ENCODE data around the gene TAC3.
"Not testable (repeated sequence)": the region's sequence is repeated elsewhere in the genome, so short reads cannot be mapped to it uniquely, and the experiment has no call there.

TAC3 gene

DNA sequence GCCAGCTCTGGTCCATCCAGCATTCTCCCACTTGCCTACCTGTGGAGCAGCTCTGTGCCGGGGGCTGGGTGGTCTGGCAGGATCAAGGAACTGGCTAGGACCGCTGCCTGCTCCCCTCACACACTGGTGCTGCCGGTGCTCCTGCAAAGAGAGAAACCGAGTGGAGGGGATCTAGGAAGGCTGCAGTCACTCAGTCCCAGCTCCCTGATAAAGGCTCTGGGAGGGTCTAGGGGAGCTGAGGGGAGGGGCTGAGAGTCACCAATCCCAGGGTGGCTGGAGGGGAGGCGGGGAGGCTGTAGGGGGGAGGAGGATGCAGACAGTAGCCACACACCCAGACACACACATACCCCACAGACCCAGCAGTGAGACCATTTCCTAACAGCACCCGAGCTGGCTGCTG, at the start of gene TAC3:
Gene TAC3 (minus strand): TSS at position 182 of the 400 bp plus-strand sequence. CDS start 732 bp downstream, outside the sequence.
- DNase-seq (ENCODE audit: low read depth) = no peak

DNA sequence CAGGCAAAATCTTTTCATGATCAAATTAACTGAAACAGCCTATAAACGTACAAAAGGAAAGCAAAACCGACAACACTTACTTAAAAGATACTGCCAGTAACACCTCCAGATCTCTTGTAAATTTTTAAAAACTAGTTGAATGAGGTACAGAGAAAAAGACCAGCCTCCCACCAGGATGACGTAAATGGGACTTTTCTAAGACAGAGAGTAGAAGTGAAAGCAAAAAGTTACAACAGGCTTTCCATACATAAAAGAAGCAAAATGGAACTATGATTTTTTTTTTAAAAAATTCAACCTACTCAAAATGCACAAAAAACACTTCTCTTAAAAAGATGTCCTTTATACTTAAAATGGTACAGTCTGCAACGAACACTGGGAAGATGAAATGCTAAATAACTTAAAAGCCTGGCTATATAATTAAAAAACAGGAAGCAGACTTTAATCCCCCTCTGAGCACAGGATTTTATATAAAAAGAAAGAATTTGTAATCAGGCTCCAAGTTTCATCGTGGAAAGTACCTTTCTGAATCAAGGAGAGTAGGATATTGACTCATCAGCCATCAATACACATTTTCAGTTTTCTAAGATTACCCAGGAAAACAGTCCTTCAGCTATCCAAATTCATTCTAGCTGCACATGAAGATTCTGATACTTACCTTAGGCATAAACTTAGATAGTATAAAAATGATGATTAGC, 47.8 kb upstream of the TAC3 start:
- no peak for DNase-seq (ENCODE audit: low read depth)

DNA sequence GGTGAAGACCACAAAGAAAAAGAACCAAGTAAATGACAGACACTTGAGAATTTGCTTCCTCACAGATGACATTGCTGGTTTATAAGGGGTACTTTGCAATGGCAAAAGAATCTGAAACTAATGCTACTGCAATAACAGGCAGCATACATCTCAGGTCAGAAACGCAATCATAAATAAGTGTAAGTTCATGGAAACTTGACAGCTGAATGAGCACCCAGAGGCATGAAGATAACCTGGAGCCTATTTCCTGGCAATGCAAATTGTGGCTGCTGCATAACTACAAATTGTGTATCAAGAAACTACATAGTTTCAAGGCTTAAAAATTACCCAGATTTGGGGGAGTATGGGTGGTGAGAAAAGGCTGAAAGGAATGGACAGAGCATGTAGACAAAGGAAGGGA, 42.1 kb upstream of the TAC3 start:
- no peak for DNase-seq (ENCODE audit: low read depth)

DNA sequence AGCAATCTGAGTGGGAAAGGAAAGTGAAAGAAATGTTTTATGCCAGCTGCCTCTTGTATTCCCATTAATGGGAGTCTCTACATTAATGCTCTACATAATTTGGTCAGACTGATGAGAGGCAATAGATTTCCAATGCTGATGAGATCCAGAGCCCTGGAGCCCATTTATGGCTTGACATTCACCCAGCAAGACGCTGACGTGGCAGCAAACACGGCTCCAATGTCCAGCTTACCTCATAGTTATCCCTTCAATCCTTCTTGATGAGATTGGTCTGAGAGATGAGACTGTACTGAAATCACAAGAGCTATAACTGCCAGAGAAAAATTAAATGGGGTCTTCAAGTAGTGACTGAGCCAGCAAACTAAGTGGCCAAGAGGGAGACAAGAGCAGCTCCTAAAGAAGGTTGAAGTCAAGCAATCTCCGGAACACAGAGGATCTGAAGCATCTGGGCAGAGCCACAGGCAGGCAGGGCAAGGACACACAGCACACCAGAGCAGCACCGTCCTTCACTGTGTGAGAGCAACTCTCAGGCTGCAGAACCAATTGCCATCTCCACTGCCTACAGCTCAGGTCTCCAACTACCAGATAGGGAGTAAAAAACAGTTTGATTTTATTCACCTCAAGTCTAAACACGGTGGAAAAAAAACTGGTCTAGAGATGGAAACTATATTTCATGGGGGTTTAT, 40.9 kb upstream of the TAC3 start:
- no peak for DNase-seq (ENCODE audit: low read depth)

DNA sequence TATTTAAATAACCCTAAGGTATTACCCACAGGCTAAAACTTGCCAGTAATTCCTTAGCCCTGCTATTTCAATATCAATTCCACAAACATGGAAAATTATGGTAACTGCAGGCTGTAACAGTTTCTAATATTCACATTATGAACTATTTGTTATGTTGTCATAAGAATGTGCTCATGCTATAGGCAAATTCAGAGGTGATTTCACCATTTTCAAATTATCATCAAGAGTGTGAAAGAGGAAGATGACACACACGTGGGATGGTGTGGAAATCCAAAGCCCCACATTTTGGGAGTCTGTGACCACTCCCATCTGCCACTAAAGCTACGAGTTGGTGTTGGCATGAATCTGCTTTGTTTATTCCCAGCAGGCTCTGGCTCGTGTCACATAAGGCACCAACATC, 39.5 kb upstream of the TAC3 start:
- DNase-seq (ENCODE audit: low read depth) = no peak

DNA sequence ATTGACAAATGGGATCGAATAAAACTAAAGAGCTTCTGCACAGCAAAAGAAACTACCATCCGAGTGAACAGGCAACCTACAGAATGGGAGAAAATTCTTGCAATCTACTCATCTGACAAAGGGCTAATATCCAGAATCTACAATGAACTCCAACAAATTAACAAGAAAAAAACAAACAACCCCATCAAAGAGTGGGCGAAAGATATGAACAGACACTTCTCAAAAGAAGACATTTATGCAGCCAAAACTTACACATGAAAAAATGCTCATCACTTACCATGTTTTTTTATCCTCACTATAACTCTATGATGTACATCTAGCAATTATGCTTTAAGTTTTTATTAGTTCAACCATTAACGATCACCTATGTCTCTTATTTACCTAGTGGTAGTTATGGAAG, 37.6 kb upstream of the TAC3 start:
- not testable (repeated sequence) for DNase-seq (ENCODE audit: low read depth)

DNA sequence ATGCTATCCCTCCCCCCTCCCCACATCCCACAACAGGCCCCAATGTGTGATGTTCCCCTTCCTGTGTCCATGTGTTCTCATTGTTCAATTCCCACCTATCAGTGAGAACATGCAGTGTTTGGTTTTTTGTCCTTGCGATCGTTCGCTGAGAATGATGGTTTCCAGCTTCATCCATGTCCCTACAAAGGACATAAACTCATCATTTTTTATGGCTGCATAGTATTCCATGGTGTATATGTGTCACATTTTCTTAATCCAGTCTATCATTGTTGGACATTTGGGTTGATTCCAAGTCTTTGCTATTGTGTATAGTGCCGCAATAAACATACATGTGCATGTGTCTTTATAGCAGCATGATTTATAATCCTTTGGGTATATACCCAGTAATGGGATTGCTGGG, 36.8 kb upstream of the TAC3 start:
- not testable (repeated sequence) for DNase-seq (ENCODE audit: low read depth)

DNA sequence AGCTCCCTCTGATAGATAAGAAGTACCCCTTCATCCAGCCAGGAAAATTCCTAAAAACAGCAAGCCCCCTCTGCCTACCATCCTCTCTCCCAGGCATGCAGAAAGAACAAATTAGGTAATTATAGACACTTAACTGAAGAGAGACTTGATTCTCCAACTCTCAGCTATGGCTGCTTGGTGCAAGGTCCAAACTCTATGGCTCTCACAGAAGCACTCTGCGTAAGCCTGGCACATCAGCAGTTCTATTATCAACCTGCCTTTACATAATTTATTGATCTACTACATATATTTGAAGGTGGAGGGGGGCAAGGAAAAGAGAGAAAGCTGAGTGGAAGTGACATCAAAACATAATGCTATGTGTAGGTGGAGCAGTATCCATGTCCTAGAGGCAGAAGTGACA, 34.7 kb upstream of the TAC3 start:
- no peak for DNase-seq (ENCODE audit: low read depth)

DNA sequence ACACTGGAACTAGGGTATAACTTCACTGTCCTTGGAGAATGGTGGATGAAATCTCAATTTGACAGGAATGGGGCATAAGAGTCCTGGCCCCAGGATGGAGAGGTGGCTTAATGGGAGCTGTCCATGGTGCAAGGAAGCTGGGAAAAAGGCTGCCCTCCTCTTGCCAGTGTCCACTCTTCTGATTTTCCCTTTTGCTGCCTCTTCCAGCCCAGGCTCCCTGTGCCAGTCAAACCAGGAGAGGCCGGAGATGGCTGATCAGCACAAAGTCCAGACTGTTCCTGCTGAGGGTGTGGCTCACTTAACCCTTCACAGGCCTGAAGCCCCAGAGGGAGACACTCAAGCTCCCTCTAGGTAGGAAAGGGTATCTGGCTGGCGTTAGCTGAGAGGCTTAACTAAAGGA, 33.6 kb upstream of the TAC3 start, which contains the start of gene MYO1A:
Gene MYO1A (minus strand): TSS at position 240 of the 400 bp plus-strand sequence. CDS start 1,806 bp downstream, outside the sequence.
- no peak for DNase-seq (ENCODE audit: low read depth)

DNA sequence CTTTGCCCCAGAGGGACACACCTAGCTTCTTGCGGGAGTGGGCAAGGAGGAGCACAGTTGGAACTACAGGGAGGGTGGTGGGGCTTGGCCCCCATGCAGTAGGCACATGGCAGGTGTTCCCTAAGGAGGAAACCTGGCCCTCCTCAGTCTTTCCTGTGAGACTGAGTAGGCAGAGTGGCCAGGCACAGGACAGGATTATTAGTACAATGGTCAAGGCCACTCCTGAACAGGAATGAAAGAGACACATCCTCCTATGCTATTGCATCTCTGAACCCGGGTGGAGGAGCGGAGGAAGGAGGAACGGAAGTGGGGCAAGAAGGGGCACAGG, 32.8 kb upstream of the TAC3 start:
- DNase-seq (ENCODE audit: low read depth) = no peak

DNA sequence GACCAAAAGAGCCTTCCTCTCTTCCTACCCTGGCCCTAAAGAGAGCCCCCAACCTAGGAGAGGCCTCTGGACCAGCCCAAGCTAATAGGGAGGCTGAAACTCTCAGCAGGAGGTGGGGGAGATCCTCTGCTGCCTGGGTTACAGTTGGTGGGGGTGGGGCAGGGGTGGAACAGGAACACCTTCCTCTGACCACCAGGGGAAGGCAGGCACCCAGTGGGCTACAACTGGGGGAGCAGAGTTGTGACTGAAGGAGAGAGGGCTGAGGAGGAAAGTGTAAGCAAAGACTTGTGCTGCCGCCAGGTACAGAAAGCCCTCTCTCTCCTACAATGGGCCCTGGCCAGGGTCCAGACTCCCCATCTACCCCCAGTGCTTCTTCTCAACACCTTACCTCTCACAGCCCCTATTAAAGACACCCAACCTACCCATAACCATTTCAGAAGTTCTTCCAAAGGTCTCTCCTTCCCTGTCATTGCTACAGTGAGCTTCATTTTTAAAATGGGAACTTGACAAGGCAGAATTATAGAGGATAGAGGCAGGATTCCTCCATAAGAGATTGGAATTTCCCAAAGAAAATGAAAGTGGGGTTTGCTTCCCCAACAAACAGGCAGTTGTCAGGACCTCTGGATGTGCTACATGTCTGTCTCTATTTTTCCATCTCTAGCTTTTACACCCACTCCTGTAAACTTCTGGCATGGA, 32.2 kb upstream of the TAC3 start:
- no peak for DNase-seq (ENCODE audit: low read depth)

DNA sequence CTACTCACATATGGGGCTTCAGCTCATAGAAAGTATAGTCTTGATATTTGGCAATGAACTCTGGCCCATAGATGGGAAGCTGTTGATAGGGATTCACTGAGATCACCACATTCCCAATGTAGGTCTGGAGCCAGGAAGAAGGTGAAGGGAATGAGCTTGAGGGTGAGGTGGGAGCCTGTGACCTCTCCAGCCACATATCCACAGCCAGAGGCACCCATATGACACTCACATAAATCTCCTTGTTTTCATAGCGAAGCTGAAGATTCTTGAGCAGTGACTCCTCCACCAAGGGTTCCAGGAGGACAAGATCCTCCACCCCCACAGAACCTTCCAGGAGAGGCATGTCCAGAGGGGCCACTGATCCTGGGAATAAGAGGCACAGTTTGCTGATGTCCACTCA, 31.7 kb upstream of the TAC3 start:
- no peak for DNase-seq (ENCODE audit: low read depth)

DNA sequence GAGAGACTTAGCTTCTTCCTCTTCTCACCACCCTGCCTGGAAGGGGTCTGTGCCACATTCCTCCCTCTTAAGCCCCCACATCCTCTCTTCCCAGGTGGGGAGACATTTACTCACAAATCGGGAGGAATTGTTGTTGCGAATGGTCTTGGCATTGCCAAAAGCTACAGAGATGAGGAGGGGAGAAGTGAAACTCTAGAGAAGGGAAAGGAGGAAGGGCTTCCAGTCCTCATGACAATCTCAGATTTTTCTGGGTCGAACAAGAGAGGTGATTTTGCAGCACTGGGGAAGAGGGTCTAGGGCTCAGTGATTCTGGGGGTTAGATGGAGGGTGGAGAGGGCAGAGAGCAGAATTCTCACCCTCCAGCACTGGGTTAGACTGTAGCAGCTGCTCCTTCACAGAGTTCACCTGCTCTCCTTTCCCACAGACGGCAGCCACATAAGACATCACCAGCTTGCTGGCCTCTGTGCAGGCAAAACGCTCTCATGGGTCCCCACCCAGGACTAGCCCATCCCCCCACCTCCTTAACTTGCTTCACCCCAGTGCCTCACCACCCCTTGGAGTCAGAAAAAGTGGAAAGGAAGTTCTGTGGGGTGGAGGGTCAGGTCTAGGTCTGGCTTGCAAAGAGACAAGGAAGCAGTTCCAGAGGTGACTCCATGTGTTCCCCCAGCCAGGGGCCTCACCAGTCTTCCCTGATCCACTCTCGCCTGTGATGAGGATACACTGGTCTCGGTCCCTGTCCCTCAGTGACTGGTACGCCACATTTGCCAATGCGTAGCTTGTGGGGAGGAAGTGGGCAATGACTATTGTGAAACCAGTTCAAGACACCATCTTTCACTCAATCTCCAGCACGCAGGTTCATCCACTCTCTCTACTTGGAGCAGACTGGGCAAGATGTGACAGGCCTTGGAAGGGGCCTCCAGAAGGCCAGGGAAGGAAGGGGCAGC, 30.9 kb upstream of the TAC3 start:
- peak; percentile 17 for DNase-seq (ENCODE audit: low read depth)

DNA sequence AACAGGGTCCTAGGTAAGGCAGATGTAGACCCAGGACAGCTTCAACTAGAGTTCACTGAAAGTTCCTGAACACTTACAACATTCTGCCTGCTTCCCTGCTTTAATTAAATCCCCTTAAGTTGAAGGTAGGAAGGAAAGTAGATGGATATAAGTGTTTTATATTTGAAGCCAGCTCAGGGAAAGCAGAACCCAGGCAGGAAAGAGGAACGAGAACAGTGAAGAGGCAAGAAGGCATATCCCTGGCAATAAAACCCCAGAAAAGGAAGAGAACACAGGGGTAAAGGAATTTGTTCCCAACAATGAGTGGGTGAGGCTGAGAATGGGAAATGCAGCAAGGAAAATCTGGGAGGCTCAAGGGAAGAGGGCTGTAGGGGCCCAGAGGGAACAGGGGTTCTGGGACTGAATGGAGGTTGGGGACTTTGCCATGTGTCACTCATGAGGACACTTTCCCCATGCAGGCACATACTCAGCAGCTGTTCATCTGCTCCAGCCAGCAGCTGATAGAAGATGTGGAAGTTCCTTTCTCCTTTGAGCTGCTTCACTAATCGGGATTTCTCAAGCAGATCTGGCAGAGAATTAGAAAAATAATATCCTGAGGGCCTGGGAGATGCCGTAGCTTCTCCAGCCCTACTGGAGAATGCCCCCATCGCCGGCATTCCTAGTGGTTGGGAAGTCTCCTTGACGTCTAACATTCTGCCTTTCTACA, 29.9 kb upstream of the TAC3 start:
- DNase-seq (ENCODE audit: low read depth) = no peak

DNA sequence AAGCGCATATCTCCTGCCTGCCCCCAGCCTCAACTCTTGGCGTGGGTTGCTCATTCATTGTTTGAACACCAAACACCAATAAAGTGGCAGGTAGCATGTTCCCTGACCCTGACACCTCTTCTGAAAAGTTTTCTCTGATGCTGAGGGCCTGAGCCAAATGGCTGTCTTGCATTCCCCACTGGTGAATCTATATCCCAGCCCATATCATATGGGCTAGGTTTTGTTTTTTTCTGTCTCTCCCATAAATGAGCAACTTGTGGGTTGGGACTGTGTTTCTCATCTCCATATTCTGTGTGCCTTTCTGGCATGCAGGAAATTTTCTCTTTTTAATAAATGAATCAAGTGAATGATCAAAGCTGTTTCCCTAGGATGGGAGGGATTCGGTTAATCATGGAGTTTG, 28.6 kb upstream of the TAC3 start:
- no peak for DNase-seq (ENCODE audit: low read depth)

DNA sequence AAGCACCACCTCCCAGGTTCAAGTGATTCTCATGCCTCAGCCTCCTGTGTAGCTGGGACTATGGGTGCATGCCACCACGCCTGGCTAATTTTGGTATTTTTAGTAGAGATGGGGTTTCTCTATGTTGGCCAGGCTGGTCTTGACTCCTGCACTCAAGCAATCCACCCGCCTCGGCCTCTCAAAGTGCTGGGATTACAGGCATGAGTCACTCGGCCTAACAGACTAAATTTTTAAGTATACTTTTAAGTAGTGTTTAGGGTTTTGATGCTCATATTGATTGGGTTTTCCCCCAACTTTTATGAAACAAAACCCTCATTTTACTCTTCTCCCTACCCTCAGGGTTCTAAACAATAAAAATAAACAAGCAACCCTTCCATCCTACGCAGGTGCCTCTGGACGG, 28.1 kb upstream of the TAC3 start:
- no peak for DNase-seq (ENCODE audit: low read depth)

DNA sequence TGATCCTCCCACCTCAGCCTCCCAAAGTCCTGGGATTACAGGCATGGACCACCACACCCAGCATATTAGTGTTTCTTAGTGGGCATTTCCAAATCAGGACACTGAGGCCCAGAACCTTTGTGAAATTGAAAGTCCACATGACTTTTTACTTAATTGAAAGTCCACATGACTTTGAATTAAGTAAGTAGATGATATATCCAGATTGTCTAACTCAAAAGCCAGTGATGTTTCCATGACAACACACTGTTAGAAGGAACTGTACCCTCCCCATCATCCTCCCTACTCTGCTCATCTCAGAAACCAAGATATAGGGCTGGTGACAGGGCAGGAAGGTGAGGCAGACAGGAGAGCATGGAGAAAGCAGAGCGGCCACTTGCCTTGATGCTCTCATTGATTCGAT, 26.4 kb upstream of the TAC3 start:
- DNase-seq (ENCODE audit: low read depth) = no peak

DNA sequence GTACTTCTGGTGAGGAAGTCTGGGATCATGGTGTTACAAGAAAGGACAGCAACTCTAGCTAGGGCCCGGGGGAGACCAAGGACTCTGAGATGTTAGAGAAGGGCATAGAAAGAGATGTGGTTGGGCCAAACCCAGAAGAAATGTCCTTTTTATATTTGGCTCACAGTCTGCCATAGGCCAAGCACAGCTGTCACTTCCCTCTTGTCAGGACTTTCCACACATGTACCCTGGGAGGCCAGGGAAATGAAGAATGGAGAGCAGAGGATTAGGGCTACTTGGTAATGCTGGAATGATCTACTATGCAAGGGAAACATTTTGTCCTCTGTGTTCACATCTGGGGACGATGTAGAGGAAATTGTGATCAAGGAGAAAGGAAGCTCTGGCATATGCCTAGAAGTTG, 24.4 kb upstream of the TAC3 start:
- DNase-seq (ENCODE audit: low read depth) = no peak

DNA sequence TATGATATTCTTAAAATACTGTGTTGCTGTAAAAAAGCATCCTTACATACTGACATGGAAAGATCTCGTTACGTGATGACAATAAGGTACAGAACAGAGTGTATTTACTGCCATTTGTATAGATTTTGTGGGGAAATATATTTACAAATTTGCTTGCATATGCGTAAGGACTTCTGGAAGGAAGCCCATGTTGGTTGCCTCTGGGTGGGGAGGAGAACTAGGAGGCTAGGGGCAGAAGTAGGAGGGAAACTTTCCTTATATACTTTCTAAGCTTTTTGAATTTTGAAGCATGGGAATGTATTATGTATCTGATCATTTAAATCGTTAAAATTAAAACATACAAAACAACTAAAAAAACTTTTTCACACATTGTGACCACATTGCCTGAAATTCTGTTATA, 23.9 kb upstream of the TAC3 start:
- DNase-seq (ENCODE audit: low read depth) = no peak

DNA sequence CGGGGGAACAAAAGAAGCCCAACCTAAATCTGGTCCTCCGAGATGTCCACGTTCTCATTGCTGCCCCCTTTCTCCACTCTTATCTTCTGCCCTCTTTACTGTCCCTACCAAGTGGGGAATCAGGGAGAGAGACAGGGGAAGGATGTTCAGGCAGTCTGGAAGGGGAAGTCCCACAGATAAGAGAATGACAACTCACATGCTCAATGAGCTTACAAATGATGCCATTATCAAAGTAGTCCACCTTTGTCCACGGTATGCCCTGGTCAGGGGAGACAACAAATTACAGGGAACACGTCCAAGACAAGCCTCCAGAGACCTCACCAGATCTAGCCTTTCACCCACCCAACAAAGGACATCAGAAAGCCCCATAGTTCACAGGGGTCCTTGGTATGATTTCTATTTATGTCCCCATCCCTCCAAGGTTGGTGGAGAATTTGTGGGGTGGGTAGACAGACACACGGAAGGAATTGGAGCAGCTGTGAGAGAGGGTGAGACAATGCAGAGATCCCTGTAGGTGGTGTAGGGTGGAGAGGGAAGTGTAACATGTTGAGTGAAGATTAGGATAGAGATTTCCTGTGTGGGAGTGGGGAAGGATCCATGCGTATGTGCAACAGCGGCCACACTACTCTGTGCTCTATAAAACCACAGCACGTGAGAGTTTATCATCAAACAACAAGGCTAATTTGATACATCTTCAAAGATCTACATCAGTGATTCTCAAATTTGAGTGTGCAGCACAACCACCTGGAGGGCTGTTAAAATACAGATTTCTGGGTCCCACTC, 22.9 kb upstream of the TAC3 start:
- DNase-seq (ENCODE audit: low read depth) = no peak

DNA sequence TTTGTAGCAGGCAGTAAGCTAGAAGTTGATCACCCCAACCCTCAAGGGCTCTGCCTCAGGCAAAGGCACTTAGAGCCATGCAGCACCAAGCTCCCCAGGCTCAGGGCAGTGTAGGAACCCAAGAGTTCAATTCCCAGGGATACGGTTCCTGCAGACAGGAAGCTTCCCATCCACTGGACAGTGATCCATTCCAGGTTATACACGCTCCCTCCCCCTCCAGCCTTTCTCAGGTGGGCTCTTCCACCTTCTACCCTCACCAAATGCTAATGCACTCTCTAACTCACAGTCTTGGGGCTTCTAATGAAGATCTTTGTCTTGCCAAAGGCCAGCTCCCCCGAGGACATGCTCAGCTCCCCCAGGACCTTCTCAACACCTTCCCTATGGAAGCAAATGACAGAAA, 20.9 kb upstream of the TAC3 start:
- DNase-seq (ENCODE audit: low read depth) = no peak

All from stimulated activated CD8-positive, alpha-beta memory T cell treated with anti-CD3 and anti-CD28 coated beads, Interleukin-7, amount 100 ng/mL, for 24 hours (primary cell).